ENCODE results near the gene DNAJC5G.
"Not testable (repeated sequence)": the region's sequence is repeated elsewhere in the genome, so short reads cannot be mapped to it uniquely, and the experiment has no call there.

DNAJC5G gene

DNA sequence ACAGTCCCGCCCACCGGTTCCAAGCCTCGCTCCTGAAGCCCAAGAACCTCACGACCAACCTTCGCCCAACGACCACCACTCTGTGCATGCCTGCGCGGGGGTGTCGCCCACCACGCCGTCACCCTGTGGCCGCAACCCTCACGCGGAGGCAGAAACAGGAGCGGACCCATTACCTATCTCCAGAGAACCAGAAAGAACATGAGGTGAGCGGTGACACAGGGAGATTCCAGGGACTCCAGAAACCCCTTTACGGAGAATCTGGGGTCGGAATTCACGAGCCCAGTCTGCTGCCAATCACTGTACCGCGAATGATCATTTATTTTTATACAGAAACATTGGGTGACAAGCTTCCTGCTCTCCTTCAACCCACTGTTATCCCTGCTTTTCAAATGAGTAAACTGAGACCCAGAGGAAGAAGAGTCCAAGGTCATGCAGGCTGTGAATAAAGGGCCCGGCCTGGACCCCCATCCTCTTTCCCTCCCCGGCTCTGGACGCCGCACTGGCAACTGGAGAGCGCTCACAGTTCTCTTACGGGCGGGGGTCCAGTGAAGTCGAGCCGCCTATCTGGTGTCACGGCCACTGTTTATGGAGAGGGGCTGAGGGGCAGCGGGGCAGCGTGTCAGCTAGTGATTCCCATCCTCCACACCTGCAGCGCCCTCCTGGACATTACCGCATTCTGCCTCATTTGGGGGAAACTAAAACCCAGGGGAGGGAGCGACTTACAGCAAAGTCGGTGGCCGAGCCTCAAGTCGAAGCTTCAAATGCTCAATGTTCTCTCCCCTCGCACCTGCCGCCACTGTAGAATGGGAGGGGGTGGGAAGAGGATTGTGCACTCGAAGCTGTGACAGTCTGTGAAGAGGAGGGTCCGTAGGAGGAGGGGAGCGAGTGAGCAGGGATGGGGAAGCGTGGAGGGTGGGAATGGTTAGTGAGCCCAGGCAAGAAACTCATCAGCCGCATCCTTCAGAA, 11.7 kb upstream of the DNAJC5G start:
- no peak for DNase-seq (ENCODE audit: low read depth, low spot score)
- peak overlapping the region; percentile 39 for H3K4me3 ChIP-seq (ENCODE audit: low read depth, low read length)
- CTCF ChIA-PET = interaction anchor here (1.0 to 7.3 kb wide), 7 partner anchors 15 to 170 kb away, joined by 3 to 125 read pairs (median 6); partner anchors contain the start of genes DNAJC5G and TRIM54
- POLR2A ChIA-PET = no interaction called here
- TF ChIP-seq, protein P1, sequence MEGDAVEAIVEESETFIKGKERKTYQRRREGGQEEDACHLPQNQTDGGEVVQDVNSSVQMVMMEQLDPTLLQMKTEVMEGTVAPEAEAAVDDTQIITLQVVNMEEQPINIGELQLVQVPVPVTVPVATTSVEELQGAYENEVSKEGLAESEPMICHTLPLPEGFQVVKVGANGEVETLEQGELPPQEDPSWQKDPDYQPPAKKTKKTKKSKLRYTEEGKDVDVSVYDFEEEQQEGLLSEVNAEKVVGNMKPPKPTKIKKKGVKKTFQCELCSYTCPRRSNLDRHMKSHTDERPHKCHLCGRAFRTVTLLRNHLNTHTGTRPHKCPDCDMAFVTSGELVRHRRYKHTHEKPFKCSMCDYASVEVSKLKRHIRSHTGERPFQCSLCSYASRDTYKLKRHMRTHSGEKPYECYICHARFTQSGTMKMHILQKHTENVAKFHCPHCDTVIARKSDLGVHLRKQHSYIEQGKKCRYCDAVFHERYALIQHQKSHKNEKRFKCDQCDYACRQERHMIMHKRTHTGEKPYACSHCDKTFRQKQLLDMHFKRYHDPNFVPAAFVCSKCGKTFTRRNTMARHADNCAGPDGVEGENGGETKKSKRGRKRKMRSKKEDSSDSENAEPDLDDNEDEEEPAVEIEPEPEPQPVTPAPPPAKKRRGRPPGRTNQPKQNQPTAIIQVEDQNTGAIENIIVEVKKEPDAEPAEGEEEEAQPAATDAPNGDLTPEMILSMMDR (IDR thresholded peaks at IDR 0.05; ENCODE audit: insufficient read depth, low read length, missing control alignments) = no peak

DNA sequence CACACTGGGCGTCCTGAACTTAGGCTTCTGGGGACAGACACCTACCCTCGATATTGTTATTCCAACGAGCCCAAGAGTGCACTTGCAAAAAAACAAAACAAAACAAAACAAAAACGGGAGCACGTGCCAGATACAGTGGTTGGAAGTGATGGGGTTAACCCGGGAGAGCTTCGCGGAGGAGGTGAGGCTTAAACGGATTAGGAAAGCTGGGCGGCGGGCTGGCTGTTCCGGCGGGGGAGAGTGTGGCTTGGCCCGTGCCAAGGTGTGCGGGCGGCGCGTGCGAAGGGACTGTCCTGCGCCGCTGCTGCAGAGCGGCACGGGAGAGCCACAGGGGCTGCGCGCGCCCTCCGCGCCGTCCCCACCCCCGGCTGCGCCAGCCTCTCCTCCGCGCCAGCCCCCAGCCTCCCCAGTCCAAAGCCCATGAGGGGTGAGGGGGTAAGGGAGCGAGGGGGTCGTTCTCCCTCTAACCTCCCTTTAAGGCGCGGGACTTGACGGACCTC, 10.9 kb upstream of the DNAJC5G start:
- CTCF ChIA-PET = interaction anchor here (0.9 to 7.3 kb wide), 13 partner anchors 8 to 171 kb away, joined by 3 to 125 read pairs (median 5); partner anchors contain the start of genes DNAJC5G and TRIM54
- DNase-seq (ENCODE audit: low read depth, low spot score) = no peak
- no peak overlapping the region for H3K4me3 ChIP-seq (ENCODE audit: low read depth, low read length)
- POLR2A ChIA-PET = interaction anchor here (1.1 kb wide), 1 partner anchor 38 kb away, joined by 3 read pairs; no protein-coding TSS in a partner anchor
- TF ChIP-seq, protein P1 (IDR thresholded peaks at IDR 0.05; ENCODE audit: insufficient read depth, low read length, missing control alignments) = no peak

DNA sequence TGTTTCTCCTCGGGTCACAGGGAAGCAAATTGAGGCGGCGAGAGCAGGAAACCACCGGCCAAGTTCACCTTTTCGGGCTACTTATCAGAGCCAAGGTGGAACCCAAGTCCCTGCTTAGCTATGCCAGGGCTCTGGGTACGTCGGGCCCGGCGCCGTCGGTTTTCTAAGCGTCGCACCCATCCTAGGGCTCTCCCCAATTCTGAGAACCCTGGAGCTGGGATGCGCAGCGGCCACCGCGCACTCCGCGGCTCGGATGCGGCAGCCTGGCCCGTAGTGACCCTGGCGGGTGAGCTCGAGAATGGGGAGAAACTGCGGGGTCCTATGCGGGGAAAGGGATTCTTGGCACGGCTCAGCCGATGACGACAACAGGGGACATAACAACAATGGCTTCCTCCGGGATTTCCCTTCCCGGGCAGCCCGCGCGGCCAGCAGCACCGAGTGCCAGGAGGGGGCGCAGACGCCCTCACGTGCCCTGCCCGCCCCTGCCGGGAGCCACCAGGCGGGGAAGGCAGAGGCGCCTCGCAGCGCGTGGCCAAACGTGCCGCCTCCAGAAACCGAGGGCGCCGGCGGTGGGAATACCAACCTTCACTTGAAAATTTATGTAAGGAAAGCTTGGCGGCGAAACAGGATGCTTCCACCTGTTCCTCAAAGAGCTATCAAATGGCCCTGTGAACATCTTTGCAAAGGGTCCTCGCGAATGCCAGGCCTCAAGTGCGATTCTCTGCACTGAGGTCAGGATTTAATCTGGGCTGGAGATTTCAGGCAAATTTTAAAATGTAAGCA, 10.3 kb upstream of the DNAJC5G start:
- TF ChIP-seq, protein P1 (IDR thresholded peaks at IDR 0.05; ENCODE audit: insufficient read depth, low read length, missing control alignments) = peak; percentile 80
- POLR2A ChIA-PET = interaction anchor here (1.1 kb wide), 1 partner anchor 38 kb away, joined by 3 read pairs; no protein-coding TSS in a partner anchor
- CTCF ChIA-PET = interaction anchor here (0.9 to 7.3 kb wide), 16 partner anchors 9 to 189 kb away, joined by 3 to 125 read pairs (median 5); partner anchors contain the start of genes DNAJC5G and TRIM54
- DNase-seq (ENCODE audit: low read depth, low spot score) = no peak
- peak overlapping the region; percentile 43 for H3K4me3 ChIP-seq (ENCODE audit: low read depth, low read length)

DNA sequence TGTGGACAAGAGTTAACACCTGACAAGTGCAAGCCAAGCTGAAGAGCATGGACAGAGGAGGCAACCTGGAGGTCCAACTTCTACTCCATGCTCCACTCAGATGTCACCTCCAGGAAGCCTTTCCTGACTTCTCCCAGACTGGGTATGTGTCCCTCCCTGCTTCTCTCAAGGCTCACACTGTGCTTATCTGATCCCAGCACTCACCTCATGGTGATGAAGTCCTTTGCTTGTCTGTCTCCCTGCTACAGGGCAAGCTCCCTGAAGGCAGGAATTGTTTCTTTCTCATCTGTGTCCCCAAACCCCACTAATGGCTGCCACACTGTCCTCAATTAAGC, 9.7 kb upstream of the DNAJC5G start:
- TF ChIP-seq, protein P1 (IDR thresholded peaks at IDR 0.05; ENCODE audit: insufficient read depth, low read length, missing control alignments) = no peak
- no peak overlapping the region for H3K4me3 ChIP-seq (ENCODE audit: low read depth, low read length)
- ChIA-PET CTCF (interaction anchor here (1.0 to 7.3 kb wide), 11 partner anchors 9 to 189 kb away, joined by 3 to 125 read pairs (median 6); partner anchors contain the start of genes DNAJC5G and TRIM54), POLR2A (interaction anchor here (1.1 kb wide), 1 partner anchor 37 kb away, joined by 3 read pairs; no protein-coding TSS in a partner anchor)
- DNase-seq (ENCODE audit: low read depth, low spot score) = no peak

DNA sequence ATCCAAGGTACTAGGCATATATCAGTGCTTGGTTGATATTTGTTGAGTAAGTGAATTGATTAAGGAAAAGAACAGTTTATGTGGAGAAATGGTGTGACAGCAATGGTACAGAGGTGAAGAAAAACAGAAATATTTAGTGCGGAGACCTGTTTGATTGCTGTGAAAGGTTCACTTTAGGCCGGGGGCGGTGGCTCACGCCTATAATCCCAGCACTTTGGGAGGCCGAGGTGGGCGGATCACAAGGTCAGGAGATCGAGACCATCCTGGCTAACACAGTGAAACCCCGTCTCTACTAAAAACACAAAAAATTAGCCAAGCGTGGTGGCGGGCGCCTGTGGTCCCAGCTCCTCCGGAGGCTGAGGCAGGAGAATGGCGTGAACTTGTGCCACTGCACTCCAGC, 6.9 kb upstream of the DNAJC5G start:
- ChIA-PET POLR2A (interaction anchor here (0.7 kb wide), 1 partner anchor 25 kb away, joined by 3 read pairs; no protein-coding TSS in a partner anchor), CTCF (interaction anchor here (1.1 to 7.3 kb wide), 3 partner anchors 10 to 12 kb away, joined by 4 to 125 read pairs (median 4); partner anchors contain the start of genes DNAJC5G and TRIM54)
- DNase-seq (ENCODE audit: low read depth, low spot score); H3K4me3 ChIP-seq (ENCODE audit: low read depth, low read length): not testable (repeated sequence)

DNA sequence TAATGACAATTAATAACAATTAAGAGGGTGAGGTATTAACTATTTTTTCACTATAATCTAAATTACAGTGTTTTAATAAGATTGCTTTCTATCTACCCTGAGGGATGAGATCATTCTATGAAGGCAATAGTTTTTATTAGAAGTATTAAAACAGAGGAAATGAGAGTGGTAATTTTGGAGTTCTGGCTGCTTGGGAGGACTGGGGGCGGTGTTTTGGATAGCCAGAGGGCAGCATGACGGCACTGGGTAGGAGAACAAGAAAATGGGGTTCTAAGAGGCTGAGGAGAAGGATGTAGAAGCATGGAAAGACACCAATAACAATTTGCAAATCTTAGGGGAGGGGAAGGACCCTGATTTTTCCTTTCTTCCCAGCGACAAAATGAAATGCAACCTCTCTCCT, 5.1 kb upstream of the DNAJC5G start:
- TF ChIP-seq, protein P1 (IDR thresholded peaks at IDR 0.05; ENCODE audit: insufficient read depth, low read length, missing control alignments) = no peak
- no peak for DNase-seq (ENCODE audit: low read depth, low spot score)
- CTCF ChIA-PET = interaction anchor here (1.6 to 5.7 kb wide), 4 partner anchors 12 to 169 kb away, joined by 3 to 75 read pairs (median 12); partner anchors contain the start of gene TRIM54
- no peak overlapping the region for H3K4me3 ChIP-seq (ENCODE audit: low read depth, low read length)
- POLR2A ChIA-PET = no interaction called here
